ENCODE data around the gene IL19. TPM values are rescaled to one million over a fixed set of nuclear protein-coding genes. Genes with fewer than 3 reads are reported as not detected.
"Not testable (repeated sequence)": the region's sequence is repeated elsewhere in the genome, so short reads cannot be mapped to it uniquely, and the experiment has no call there.

The IL19 gene
- total RNA-seq, 4 donors from 2014 or later, result not detected

DNA sequence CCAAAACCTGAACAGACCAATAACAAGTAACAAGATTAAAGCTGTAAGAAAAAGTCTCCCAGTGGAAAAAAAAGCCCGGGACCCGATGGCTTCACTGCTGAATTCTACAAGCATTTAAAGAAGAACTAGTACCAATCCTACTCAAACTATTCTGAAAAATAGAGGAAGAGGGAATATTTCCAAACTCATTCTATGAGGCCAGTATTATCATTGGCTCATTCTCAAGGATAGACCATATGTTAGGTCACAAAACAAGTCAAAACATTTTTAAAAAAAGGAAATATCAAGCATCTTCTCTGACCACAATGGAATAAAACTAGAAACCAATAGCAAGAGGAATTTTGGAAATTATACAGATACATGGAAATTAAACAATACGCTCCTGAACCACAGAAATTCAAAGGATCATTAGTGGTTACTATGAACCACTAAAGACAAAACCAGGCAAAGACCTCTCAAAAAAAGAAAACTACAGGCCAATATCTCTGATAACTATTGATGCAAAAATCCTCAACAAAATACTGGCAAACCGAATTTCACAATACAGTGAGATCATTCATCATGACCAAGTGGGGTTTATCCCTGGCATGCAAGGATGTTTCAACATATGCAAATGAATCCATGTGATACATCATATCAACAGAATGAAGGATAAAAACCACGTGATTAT is 80.9 kb downstream of the IL19 start:
- peaks cover 0 to 23% (median 0%) of the 10 kb centered on the region in 4 donors for H3K9me3 ChIP-seq
- DNase-seq (ENCODE audit: low spot score in 2 of 2), result no peak
- TF ChIP-seq, protein P1, sequence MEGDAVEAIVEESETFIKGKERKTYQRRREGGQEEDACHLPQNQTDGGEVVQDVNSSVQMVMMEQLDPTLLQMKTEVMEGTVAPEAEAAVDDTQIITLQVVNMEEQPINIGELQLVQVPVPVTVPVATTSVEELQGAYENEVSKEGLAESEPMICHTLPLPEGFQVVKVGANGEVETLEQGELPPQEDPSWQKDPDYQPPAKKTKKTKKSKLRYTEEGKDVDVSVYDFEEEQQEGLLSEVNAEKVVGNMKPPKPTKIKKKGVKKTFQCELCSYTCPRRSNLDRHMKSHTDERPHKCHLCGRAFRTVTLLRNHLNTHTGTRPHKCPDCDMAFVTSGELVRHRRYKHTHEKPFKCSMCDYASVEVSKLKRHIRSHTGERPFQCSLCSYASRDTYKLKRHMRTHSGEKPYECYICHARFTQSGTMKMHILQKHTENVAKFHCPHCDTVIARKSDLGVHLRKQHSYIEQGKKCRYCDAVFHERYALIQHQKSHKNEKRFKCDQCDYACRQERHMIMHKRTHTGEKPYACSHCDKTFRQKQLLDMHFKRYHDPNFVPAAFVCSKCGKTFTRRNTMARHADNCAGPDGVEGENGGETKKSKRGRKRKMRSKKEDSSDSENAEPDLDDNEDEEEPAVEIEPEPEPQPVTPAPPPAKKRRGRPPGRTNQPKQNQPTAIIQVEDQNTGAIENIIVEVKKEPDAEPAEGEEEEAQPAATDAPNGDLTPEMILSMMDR (IDR thresholded peaks at IDR 0.05), result no peak
- TF ChIP-seq POLR2A (IDR thresholded peaks at IDR 0.05), result no peak
- TF ChIP-seq EP300 (IDR thresholded peaks at IDR 0.05), result no peak
- H3K27me3 ChIP-seq, result no peaks in the 10 kb centered on the region
- H3K27ac ChIP-seq, result no peak overlapping the region
- WGBS, 2 donors, result 54 to 69% methylated on average over 5 of the region's 5 CpGs
- H3K36me3 ChIP-seq, result no peaks in the 10 kb centered on the region
- no peaks in the 10 kb centered on the region for H3K4me1 ChIP-seq
- no peak overlapping the region for H3K4me3 ChIP-seq

DNA sequence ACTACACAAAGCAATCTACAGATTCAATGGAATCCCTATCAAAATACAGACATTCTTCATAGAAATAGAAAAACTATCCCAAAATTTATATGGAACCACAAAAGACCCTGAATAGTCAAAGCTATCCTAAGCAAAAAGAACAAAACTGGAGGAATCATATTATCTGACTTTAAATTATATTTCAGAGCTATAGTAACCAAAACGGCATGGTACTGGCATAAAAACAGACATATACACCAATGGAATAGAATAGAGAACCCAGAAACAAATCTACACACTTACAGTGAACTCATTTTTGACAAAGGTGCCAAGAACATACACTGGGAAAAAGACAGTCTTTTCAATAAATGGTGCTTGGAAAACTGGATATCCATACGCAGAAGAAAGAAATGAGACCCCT is 82.1 kb downstream of the IL19 start:
- not testable (repeated sequence) for H3K36me3 ChIP-seq; H3K27me3 ChIP-seq; H3K4me1 ChIP-seq; H3K4me3 ChIP-seq; H3K27ac ChIP-seq; DNase-seq (ENCODE audit: low spot score in 2 of 2)
- 94 to 97% methylated on average over 2 of the region's 2 CpGs for WGBS, 2 donors
- peaks cover 0 to 21% (median 0%) of the 10 kb centered on the region in 4 donors for H3K9me3 ChIP-seq

GRCh38 chr1:206853696-206854095 is 83.1 kb downstream of the IL19 start:
- not testable (repeated sequence) for H3K27me3 ChIP-seq; H3K4me3 ChIP-seq; H3K36me3 ChIP-seq; H3K4me1 ChIP-seq; H3K27ac ChIP-seq; DNase-seq (ENCODE audit: low spot score in 2 of 2)
- peaks cover 0 to 16% (median 0%) of the 10 kb centered on the region in 4 donors for H3K9me3 ChIP-seq

- Histone ChIP-seq H3K36me3 (no peaks in the 10 kb centered on the region), H3K4me3 (no peak overlapping the region), H3K4me1 (no peaks in the 10 kb centered on the region), H3K27ac (no peak overlapping the region), H3K27me3 (no peaks in the 10 kb centered on the region), H3K9me3 (peaks cover 0 to 10% (median 0%) of the 10 kb centered on the region in 4 donors)
- TF ChIP-seq, protein P1 (IDR thresholded peaks at IDR 0.05), result no peak
- TF ChIP-seq POLR2A (IDR thresholded peaks at IDR 0.05) (no peak), EP300 (IDR thresholded peaks at IDR 0.05) (no peak)
- DNase-seq (ENCODE audit: low spot score in 2 of 2), result no peak
- WGBS, 2 donors, result 82 to 84% methylated on average over 3 of the region's 3 CpGs
Measured at GRCh38 chr1:206854401-206855129, 84.0 kb downstream of the IL19 start.

- Histone ChIP-seq H3K27me3 (no peaks in the 10 kb centered on the region), H3K4me1 (no peaks in the 10 kb centered on the region), H3K36me3 (no peaks in the 10 kb centered on the region), H3K4me3 (no peak overlapping the region), H3K27ac (no peak overlapping the region), H3K9me3 (peaks cover 0 to 10% (median 0%) of the 10 kb centered on the region in 4 donors)
- 87 to 89% methylated on average over 2 of the region's 2 CpGs for WGBS, 2 donors
- DNase-seq (ENCODE audit: low spot score in 2 of 2), result no peak
- TF ChIP-seq POLR2A (IDR thresholded peaks at IDR 0.05) (no peak), EP300 (IDR thresholded peaks at IDR 0.05) (no peak)
- TF ChIP-seq, protein P1 (IDR thresholded peaks at IDR 0.05), result no peak
Measured at GRCh38 chr1:206855859-206856258, 85.3 kb downstream of the IL19 start.

GRCh38 chr1:206856674-206857464 is 86.3 kb downstream of the IL19 start:
- H3K27ac ChIP-seq, result no peak overlapping the region
- no peak overlapping the region for H3K4me3 ChIP-seq
- TF ChIP-seq EP300 (IDR thresholded peaks at IDR 0.05) (no peak), POLR2A (IDR thresholded peaks at IDR 0.05) (no peak)
- TF ChIP-seq, protein P1 (IDR thresholded peaks at IDR 0.05), result no peak
- H3K27me3 ChIP-seq, result no peaks in the 10 kb centered on the region
- no peak for DNase-seq (ENCODE audit: low spot score in 2 of 2)
- no peaks in the 10 kb centered on the region for H3K36me3 ChIP-seq
- WGBS, 2 donors, result 87 to 92% methylated on average over 5 of the region's 5 CpGs
- H3K9me3 ChIP-seq, result peaks cover 0 to 10% (median 0%) of the 10 kb centered on the region in 4 donors
- no peaks in the 10 kb centered on the region for H3K4me1 ChIP-seq
